HG03469 (cell line): ENCODE data around the gene IFT27.

Source experiments
- ATAC-seq: cut with Tn5 transposase; IDR thresholded peaks from one replicate; pipeline ENCODE4 v1.9.1; 2021; ENCODE audit warnings: mild to moderate bottlenecking, moderate library complexity, moderate number of reproducible peaks; ENCODE audit not compliant: unreplicated experiment

IFT27 gene, protein sequence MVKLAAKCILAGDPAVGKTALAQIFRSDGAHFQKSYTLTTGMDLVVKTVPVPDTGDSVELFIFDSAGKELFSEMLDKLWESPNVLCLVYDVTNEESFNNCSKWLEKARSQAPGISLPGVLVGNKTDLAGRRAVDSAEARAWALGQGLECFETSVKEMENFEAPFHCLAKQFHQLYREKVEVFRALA

DNA sequence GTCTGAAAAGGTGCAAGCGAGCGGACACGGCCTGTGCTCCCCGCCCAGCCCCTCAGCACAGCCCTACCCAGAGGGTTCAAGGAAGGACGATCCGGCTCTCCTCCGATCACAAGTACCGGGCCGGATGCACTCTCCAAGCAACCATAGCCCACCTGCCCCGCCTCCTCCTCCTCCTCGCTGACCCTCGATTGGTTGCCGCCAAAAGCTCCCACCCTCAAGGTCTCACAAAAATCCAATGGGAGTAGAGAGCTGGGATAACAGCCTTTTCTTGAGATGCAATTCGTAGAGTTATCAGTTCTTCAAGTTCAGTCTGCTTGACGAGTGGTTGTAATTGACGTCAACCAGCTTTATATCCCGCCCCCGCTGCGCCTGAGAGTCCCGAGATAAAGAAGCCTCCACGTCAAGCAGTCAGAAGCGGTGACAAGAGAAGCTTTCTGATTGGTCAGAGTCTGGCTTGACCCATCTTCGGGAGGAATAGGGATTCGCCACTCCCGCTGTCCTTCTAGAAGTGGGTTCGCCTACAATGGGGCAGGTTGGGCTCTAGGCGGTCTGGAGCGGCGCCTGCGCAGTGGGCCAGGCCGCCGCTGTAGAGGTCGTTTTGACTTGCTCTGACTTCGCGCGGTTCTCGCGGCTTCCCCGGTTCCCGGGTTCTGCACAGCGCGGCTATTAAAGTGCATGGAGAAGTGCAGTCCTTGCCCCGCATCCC, at the start of gene IFT27:
TSS of gene IFT27 (minus strand) at position 156 of the 706 bp plus-strand sequence. CDS start 412 bp downstream, outside the sequence.
- ATAC-seq, result peak; percentile 80

DNA sequence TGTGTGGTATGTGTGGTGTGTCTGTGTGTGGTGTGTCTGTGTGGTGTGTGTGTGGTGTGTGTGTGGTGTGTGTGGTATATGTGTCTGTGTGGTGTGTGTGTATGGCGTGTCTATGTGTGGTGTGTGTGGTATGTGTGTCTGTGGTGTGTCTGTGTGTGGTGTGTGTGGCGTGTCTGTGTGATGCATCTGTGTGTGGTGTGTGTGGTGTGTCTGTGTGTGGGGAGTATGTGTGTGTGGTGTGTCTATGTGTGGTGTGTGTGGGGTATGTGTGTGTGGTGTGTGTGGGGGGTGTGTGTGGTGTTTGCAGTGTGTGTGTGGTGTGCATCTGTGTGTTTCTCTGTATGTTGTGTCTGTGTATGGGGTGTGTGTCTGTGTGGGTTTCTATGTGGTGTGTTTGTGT, 48.7 kb upstream of the IFT27 start:
- ATAC-seq, result no peak

GRCh38 chr22:36823186-36823839, 47.4 kb upstream of the IFT27 start:
- ATAC-seq, result no peak

- no peak for ATAC-seq
Measured at GRCh38 chr22:36822581-36822980, 46.7 kb upstream of the IFT27 start.

DNA sequence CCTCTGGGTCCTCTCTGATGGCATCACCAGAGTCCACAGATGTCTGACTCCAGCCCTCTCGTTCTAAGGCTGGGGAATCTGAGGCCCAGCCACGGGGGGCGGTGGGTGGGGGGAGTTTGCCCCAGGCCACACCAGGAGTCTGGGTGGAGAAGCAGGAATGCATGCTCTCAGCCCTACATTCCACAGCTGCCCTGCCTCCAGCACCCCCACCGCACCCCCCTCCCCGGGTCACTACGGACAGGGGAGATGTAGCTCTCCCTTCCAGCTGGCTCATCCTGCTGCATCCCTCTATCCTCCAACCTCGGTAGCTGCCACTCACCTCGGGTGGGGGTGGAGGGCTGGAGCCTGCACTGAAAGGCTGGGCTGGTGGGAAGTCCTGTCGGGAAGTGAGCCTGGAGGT, 43.2 kb upstream of the IFT27 start:
- ATAC-seq, result no peak

GRCh38 chr22:36818010-36818642, 42.2 kb upstream of the IFT27 start:
- ATAC-seq, result no peak

- ATAC-seq, result no peak
Measured at GRCh38 chr22:36817525-36817848, 41.6 kb upstream of the IFT27 start.

- ATAC-seq, result no peak
Measured at GRCh38 chr22:36816636-36817524, 41.0 kb upstream of the IFT27 start, which contains the start of gene PVALB. PVALB (minus strand) TSS chr22:36817035; CDS start chr22:36817005, 30 bp downstream.

- no peak for ATAC-seq
Measured at GRCh38 chr22:36816339-36816635, 40.4 kb upstream of the IFT27 start.

DNA sequence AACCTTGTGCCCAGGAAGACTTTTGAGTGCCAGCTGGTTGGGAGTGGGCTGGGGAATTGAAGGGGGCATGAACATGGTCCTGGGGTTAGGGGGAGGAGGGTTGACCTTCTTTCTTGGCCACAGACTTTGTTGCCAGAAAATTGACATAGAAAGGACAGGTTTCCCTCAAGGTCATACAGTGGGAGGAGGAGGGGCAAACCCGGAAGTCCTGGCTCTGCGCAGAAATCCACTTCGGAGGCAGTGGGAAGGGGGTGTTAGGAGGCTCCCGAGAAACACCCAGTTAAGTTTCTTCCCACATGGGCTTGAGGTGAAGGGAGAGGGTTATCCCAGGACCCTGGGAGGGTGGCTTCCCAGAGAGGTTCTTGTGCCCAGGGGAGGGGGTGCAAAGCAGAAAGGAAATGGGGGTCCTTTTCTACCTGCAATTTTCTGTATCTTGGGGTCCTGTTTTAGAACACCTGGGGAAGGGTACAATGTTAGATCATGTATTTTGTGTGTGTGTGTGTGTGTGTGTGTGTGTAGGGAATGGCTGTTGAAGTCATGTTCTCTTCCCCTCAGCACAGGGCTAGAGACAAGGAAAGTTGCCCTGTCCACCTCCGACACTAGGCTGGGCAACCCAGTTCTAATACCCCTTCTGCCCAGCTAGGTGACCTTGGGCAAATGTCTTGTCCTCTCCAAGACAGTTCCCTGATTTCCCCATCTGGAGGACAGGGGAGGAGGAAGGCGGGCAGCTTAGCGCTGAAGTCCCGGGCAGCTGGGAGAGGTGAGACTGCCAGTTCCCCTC, 39.8 kb upstream of the IFT27 start:
- ATAC-seq, result no peak

DNA sequence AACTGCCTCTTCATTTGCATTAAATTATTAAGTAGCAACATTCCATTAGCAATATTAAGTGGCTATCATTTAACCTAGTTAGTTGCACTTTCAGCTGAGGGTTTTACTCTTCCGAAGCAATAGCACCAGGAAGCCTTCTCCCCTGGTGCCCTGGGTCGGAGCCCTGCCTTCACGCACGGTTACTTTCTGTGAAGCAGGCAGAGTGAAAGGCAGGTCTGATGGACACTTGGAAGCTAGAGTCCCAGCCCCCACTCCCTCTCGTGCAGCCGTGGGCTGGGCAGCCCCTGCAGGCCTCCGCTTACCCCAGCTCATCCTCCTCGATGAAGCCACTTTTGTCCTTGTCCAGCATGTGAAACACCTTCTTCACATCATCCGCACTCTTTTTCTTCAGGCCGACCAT, 38.9 kb upstream of the IFT27 start:
- ATAC-seq, result no peak

- no peak for ATAC-seq
Measured at GRCh38 chr22:36811094-36811800, 35.3 kb upstream of the IFT27 start.

DNA sequence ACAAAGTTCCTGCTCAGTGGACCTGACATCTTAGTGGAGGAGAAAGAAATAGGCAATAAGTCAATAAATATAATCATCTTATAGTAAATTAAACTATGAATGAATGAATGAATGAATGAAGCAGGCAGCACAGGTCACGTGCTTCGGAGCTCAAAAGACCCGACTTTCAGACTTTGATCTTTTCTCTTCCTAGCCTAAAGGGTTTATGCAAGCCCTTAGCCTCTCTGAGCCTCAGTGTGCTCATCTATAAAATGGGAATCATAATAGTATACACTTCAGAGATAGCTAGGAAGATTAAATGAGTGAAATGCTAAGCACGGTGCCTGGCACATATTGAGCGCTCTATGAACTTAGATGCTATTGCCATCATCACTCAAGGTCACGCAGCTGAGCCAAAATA, 33.4 kb upstream of the IFT27 start:
- ATAC-seq, result no peak

- ATAC-seq, result no peak
Measured at GRCh38 chr22:36808721-36809344, 32.9 kb upstream of the IFT27 start.

DNA sequence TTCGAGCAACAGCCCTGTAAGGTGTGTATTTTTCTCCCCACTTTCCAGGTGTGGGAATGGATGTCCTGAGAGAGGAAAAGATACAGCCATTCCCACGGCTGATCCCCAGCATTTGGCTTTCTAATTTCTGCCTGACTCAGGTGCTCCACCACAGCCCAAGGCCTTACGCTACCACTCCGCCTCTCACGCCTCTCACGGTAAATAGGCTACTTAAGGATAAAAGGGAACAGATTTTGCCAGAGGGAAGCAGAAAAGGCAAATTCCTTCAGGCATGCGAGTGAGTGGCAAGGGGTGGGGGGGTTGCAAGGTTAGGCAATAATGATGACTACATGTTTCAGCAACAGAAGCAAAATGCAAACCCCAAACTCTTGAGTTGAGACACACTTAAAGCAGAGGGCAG, 31.7 kb upstream of the IFT27 start:
- no peak for ATAC-seq

DNA sequence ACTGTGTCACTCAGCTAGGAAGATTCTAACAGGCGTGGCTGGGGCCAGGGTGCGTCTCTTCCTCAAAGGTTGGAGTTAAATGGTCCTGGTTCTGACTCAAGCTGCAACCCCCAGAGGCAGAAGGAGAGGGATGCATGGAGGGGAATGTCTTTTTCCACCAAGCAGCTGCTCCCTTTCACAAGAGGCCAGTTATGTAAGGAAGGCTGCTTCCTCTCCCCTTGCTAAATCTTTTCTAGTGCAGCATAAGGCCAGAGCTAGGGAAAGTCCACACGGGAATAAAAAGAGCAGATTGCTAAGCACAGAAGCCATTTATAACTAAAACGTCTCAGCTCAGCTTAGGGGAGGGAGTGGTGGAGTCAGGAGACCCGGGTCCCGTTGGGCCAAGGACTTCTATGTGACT, 30.9 kb upstream of the IFT27 start:
- ATAC-seq, result no peak

DNA sequence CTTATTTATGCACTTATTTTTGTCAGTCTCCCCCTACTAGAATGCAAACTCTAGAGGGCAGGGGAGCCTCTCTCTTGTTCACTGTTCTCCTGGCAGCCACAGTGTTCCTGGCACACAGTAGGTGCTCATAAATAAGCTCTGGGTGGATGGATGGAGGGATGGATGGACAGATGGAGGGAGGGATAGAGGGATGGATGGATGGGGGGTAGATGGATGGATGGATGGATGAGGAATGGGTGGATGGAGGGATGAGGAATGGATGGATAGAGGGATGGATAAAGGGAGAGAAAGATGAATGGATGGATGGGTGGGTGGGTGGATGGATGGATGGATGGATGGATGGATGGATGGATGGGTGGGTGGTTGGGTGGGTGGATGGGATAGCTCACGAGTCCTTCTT, 27.4 kb upstream of the IFT27 start:
- no peak for ATAC-seq

DNA sequence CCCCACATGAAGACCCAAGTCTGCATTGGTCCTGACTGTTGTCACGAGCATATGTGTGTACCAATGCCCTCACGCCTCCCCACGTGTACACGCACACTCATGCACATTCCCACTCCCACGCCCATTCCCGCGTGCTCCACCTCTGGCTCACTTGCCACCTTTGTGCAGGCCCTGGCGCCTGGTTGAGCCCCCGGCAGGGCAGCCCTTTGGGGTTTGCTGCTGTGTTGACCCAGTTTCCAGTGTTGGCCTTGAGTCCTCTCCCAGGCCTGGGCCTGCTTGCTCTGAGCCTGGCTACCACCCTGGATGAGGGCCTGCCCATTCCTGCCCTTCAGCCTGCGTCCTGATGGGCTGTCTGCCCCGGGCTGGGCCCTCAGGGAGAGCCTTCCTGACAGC, 22.8 kb upstream of the IFT27 start:
- ATAC-seq, result no peak
